Body of pancreas (tissue), 4 donors: ENCODE measurements around the gene DNAJB6.

Experiments
- CTCF ChIP-seq, 7 experiments: fragments of 450-650 bp in 4 of 7; fragments of 200-600 bp in 3 of 7; sonication (generic) in 3 of 7; IDR thresholded peaks; one replicate each; pipeline ENCODE4 v1.5.1; 2016 to 2019; ENCODE audit warnings: antibody characterized with exemption in 7 of 7
- POLR2A ChIP-seq, 3 donors: fragments of 450-650 bp; IDR thresholded peaks; one replicate each; pipeline ENCODE4 v1.6.1; 2016; ENCODE audit warnings: antibody characterized with exemption in 3 of 3, mild to moderate bottlenecking in 2 of 3

GRCh38 chr7:157400171-157400860 is 63.5 kb downstream of the DNAJB6 start:
- TF ChIP-seq CTCF (IDR thresholded peaks at IDR 0.05) (no peak), POLR2A (IDR thresholded peaks at IDR 0.05) (no peak)
